GM18861 (cell line): ENCODE measurements around the gene BIVM.

ENCODE experiments used
- ATAC-seq: cut with Tn5 transposase; IDR thresholded peaks from one replicate; pipeline ENCODE4 v1.9.1; 2021; ENCODE audit not compliant: unreplicated experiment

Gene BIVM

GRCh38 chr13:102877303-102877702 is 78.4 kb downstream of the BIVM start:
- ATAC-seq, result no peak

GRCh38 chr13:102878481-102878880 is 79.6 kb downstream of the BIVM start:
- ATAC-seq, result no peak

- no peak for ATAC-seq
Observed at GRCh38 chr13:102879793-102880499, 81.0 kb downstream of the BIVM start.

GRCh38 chr13:102881819-102882686 is 83.1 kb downstream of the BIVM start:
- no peak for ATAC-seq
